IPS-20b (cell line): ENCODE results near the gene USH1G.

Experiments
- H3K27ac ChIP-seq: one replicate; pipeline ENCODE4 v1.5.1; 2013; ENCODE audit warnings: low read length
- H3K27me3 ChIP-seq: 2 replicates; pipeline ENCODE4 v1.6.1; 2013; ENCODE audit warnings: mild to moderate bottlenecking, low read length, inconsistent platforms; ENCODE audit not compliant: insufficient read depth
- H3K36me3 ChIP-seq: 2 replicates; pipeline ENCODE4 v1.6.1; 2013; ENCODE audit warnings: low read depth, mild to moderate bottlenecking, inconsistent platforms, low read length, moderate library complexity; ENCODE audit not compliant: insufficient read depth
- H3K4me1 ChIP-seq: 2 replicates; pipeline ENCODE4 v1.6.1; 2013; ENCODE audit warnings: mild to moderate bottlenecking, control low read depth, inconsistent platforms, low read length, moderate library complexity; ENCODE audit not compliant: insufficient read depth
- H3K4me3 ChIP-seq: 2 replicates; pipeline ENCODE4 v1.5.1; 2013; ENCODE audit warnings: mild to moderate bottlenecking, low read length, inconsistent platforms
- H3K9ac ChIP-seq: 2 replicates; pipeline ENCODE4 v1.6.1; 2013; ENCODE audit warnings: low read depth, mild to moderate bottlenecking, inconsistent platforms, low read length, moderate library complexity
- H3K9me3 ChIP-seq: 2 replicates; pipeline ENCODE4 v1.6.1; 2013; ENCODE audit warnings: mild to moderate bottlenecking, low read depth, low read length, inconsistent platforms; ENCODE audit not compliant: insufficient read depth

Gene USH1G

DNA sequence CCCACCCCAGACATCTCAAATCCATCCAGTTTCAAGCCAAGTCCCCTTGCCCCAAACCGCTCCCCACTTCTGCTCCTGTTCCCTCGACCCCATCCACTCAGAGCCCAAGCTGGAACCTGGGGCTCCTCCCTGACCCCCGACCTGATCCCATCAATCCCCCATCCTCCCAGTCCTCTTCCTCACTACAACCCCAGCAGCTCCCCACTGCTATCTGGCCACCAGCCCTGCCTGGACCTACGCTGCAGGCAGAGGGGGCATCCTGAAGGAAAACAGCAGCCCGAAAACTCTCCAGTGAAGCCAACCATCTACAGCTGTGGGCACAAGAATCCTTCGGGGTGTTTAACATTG lies 54.2 kb downstream of the USH1G start:
- Histone ChIP-seq H3K27ac (no peak overlapping the region), H3K4me3 (no peak overlapping the region), H3K9ac (no peak overlapping the region), H3K9me3 (no peaks in the 10 kb centered on the region), H3K4me1 (peaks cover 1% of the 10 kb centered on the region; the same call in 1 of the 2 replicates), H3K36me3 (peaks cover 3% of the 10 kb centered on the region; the same call in 1 of the 2 replicates), H3K27me3 (no peaks in the 10 kb centered on the region; the same call in 1 of the 2 replicates)

DNA sequence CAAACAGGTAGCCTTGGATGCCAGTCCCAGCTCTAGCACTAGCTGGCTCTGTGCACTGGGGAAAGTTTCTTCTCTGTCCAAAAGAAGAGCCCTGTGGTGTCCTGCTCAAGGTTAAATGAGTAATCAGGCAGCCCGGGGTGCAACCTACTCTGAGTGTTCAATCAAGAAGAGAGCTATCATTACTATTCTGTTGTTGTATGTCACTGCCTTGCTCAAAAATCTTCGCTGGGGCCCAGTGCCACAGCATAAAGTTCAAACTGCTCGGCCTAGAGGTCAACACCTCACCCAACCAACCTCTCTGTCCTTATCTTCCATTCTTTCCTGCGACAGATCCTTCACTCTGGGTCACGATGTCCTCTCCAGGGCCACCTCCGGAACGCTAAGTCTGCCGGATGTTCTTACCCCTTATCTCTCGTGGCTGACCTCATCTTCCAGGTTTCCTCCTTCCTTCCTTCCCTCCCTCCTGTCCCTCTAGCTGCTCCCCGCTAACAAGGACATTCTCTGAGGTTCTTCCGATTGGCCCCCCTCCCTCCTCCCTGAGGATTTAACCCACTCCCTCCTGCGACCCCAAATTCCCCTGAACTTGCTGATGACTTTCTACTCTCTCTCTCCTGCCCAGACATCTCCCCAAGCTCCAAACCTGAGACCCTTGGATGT lies 54.7 kb downstream of the USH1G start:
- H3K27me3 ChIP-seq: no peaks in the 10 kb centered on the region; the same call in 1 of the 2 replicates
- no peak overlapping the region for H3K9ac ChIP-seq
- H3K4me1 ChIP-seq: no peaks in the 10 kb centered on the region
- H3K9me3 ChIP-seq: no peaks in the 10 kb centered on the region
- no peak overlapping the region for H3K4me3 ChIP-seq
- peaks cover 3% of the 10 kb centered on the region; the same call in 1 of the 2 replicates for H3K36me3 ChIP-seq
- H3K27ac ChIP-seq: no peak overlapping the region

DNA sequence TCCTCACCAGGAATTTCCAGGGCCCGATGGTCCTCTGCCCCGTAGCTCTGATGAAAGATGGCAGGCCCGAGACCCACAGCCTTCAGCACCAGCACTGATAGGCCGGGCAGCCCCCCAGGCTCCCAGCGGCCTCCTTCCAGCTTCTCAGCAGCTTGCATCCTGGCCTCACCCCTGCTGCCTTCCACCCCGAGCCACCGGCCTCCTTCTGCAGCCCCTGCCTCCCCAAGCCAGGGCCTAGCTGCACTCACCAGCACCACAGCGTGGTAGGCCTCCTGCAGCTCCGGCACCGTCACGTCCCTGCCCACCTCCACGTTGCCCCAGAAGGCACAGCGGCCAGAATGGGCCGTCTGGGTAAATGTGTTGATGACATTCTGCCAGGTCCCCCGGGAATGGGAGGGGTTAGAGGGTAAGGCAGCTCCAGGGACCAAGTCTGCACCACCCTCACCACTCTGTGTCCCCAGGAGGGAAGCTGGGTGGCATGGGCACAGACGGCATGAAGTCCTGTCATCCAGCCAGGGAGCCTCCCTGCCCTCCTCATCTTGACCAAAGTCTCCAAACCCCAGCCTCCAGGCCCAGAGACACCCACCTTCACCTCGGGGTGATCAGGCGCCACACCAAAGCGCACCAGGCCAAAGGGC lies 56.7 kb downstream of the USH1G start:
- Histone ChIP-seq H3K4me3 (no peak overlapping the region), H3K36me3 (peaks cover 8% of the 10 kb centered on the region; the same call in 1 of the 2 replicates)

More for the DNA sequence above, 56.7 kb downstream of the USH1G start:
- Histone ChIP-seq H3K27me3 (peaks cover 12% of the 10 kb centered on the region), H3K4me1 (no peaks in the 10 kb centered on the region), H3K9ac (no peak overlapping the region), H3K9me3 (no peaks in the 10 kb centered on the region), H3K27ac (no peak overlapping the region)
